HG03571 (cell line): ENCODE results near the gene RAD23B.

ENCODE experiments used
- ATAC-seq: cut with Tn5 transposase; IDR thresholded peaks from one replicate; pipeline ENCODE4 v1.9.1; 2021; ENCODE audit not compliant: unreplicated experiment

Gene RAD23B

DNA sequence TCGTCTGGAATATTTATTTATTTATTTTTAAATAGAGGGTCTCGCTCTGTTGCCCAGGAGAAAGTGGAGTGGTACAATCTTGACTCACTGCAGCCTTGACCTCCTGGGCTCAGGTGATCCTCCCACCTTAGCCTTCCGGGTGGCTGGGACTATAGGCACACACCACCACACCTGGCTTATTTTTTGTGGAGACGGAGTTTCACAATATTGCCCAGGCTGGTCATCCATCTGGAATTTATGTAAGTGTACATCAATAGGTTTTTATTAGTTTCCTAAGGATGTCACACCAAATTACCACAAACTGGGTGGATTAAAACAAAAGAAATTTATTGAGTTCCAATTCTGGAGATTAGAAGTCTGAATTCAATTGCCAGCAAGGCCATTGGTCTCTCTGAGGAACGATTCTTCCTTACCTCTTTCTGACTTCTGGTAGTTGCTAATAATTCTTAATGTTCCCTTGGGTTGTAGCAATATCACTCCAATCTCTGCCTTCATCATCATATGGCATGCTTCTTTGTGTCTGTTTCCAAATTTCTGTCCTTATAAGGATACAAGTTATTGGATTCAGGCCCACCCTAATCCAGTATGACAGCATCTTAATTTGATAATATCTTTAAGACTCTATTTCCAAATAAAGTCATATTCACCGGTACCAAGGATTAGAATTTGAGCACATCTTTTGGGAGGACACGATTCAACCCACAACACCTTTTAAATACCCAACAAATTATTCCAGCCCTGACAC, 16.3 kb upstream of the RAD23B start:
- no peak for ATAC-seq

- no peak for ATAC-seq
These were observed 14.5 kb upstream of the RAD23B start for GRCh38 chr9:107268560-107268959.

DNA sequence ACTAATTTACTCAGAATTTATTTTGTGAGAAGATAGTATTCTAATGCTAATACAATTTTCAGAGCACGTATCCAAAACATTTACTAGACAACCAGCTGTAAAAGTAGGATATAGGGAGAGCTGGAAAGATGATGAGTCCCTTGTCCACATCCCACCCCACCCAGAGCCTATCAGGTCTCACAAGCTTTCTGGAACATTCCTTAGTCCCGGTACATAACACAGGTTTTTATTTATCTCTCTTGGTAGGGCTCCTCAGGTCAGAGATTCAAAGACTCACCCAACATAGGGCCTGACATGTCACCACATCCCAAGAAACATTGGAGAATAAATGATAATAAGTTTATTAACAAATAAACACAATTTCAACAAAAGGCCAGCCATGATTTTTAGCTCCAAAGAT, 13.8 kb upstream of the RAD23B start:
- ATAC-seq, result no peak

GRCh38 chr9:107269681-107270080, 13.4 kb upstream of the RAD23B start:
- no peak for ATAC-seq

GRCh38 chr9:107270082-107270481, 13.0 kb upstream of the RAD23B start:
- no peak for ATAC-seq

GRCh38 chr9:107270580-107270979, 12.5 kb upstream of the RAD23B start:
- no peak for ATAC-seq

DNA sequence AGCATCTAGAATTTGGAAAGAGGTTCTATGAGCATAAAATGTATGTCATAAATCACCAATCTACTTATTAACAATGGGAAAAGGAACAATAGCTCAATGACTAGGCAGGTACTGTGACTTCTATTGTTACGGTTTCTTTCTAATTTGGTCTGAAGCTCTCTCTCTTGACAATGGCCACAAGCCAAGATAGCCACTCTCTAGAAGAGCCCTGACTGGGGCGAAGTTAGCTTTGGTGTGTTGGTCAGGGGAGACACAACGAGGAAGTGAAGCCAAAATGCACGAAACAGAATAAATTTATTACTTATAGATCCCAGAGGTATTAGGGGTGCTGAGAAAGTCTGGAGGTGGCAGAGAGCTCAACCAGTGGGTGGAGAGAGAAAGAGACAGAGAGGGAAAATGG, 9.4 kb upstream of the RAD23B start:
- ATAC-seq, result no peak

DNA sequence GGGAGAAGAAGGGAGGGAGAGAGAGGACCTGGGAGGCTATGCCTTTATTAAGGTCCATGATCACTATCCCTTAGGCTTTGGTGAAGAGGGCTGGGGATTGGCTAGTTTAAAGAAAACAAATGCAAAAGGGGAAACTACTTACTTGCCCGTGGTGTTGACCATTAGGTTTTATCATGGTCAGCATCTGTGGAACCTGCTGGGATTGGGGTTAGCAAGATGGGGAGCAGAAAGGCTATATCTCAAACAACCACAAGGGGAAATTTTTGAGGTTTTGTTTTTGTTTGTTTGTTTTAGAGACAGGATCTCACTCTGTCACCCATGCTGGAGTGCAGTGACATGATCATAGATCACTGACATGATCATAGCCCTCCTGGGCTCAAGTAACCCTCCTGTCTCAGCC, 9.0 kb upstream of the RAD23B start:
- no peak for ATAC-seq

DNA sequence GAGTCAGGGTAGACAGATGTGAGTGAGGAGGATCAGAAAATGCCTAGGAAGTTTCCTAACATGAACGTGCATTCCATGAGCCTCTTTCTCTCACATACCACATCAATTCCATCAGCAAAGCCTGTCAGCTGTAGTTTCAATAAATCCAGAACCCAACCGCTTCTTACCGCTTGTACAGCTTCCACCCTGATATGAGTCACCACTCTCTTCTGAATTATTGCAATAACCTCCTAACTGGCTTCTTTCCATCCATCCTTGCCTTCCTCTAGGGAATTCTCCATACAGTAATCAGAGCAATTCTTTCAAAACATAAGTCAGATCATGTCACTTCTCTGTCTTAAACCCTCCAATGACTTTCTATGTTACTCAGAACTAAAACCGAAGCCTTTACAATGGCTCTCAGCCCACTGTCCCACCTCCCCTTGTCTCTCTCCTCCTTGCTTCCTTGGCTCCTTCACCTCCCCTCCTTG, 8.1 kb upstream of the RAD23B start:
- ATAC-seq, result no peak

- ATAC-seq, result no peak
These were observed 7.5 kb upstream of the RAD23B start for GRCh38 chr9:107275530-107275929.

GRCh38 chr9:107276966-107277710, 5.9 kb upstream of the RAD23B start:
- no peak for ATAC-seq

DNA sequence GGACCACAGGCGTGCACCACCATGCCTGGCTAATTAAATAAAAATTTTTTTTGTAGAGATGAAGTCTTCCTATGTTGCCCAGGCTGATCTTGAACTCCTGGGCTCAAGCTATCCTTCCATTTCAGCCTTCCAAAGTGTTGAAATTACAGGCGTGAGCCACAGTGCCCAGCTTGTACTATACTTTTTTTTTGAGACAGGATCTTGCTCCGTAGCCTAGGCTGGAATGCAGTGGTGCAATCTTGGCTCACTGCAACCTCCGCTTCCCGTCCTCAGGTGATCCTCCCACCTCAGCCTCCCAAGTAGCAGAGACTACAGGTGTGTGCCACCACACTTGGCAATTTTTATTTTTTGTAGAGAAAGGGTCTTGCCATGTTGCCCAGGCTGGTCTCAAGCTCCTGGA, 5.3 kb upstream of the RAD23B start:
- ATAC-seq, result no peak

DNA sequence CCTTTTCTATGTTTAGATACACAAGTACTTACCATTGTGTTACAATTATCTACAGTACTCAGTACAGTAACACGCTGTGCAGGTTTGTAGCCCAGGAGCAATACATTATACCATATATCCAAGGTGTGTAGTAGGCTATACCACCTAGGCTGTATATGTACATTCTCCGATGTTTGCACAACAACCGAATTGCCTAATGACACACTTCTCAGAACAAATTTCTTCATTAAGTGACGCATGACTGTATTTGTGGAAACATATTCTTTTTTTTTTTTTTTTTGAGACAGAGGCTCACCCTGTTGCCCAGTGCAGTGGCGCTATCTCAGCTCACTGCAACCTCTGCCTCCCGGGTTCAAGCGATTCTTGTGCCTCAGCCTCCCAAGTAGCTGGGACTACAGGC, 4.0 kb upstream of the RAD23B start:
- no peak for ATAC-seq

- no peak for ATAC-seq
These were observed 2.5 kb upstream of the RAD23B start for GRCh38 chr9:107280543-107280942.

DNA sequence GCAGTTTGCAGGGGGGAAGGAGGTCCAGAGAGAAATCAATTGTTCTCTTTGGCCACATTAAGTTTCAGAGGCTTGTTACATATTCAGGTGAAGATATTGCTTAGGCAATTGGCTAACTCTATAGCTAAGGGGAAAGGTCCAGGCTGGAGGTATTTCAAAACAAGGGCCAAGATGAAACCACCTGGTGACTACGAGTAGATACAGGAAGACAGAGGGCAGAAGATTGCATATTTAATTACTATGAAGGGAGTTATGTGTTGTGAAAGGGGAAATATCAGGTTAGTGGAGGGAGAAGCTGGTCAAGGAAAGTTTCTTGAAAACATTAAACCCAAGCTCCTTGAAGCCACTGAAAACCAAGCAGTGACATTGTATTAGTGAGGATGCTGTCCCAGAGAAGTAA, 1.9 kb upstream of the RAD23B start:
- ATAC-seq, result no peak

DNA sequence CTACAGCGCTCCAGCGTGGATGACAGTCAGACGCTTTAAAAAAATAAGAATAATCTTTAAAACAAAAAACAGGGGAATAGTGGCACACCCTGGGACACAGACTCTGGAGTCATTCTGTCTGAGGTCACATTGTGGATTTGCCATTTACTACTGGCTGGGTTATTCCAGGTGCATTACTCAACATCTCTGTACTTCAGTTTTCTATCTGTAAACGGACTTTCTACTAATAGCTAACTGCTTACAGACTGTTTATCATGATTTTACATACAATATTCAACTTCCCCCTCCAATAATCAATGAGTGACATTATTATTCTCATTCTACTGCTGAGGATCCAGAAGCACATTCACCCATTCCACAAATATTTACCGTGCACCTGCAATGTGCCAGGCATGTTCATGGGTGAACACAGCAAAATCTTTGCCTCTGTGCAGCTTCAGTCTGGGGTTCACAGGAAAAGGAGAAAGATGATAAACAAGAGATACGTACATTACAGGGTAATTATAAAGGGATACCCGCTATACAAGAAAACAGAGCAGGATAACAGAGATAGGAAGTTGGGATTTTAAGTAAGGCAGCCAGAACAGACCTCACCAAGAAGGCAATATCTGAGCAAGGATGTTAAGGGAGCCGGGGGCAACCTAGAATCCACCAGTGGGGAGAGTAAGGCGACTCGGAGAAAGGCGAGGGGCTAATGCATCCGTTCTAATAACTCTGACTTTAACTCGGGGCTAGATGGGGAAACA, 984 bp upstream of the RAD23B start:
- ATAC-seq, result no peak

DNA sequence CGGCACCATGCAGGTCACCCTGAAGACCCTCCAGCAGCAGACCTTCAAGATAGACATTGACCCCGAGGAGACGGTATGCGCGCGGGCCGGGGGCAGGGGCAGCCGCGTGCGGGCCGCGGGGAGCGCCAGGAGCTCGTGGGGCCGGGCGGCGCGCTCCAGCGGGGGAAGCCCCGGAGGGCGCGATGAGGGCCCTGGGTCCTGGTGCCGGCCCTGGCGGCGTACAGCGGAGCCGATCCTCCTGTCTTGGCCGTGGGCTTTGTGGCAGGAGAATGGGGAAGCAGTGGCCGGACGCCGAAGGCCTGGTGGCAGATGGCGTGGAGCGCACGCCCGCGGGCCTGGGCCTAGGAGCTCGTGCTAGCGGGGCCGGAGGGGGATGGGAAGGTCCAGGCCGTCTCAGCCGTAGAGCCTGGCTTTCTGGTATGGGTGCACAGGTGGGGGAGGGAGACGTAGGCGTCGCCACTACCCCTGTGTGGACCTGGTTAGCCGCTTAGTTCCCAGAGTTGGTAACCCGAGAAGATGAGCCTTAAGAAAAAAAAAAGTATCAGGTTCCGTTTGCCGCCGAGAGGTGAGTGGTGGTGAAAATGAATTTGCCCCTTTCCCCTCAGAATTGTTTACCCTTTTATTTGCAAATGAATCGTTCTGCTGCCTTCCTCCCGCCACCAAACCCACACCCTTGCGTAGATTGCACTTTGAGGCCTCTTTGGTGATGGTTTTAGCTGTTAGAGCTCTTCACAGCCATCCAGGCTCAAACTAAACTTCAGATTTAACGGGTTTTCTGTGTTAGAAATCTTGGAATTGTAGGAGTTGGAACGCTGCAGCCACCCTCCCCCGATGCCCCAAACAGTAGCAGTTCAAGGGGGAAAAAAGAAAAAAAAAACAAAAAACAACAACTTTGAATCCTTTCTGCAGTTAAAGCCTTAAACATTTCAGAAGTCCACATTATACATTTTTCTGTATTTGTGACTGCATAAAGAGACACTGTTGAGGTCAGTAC, 841 bp downstream of the RAD23B start:
- peak; percentile 36 for ATAC-seq

DNA sequence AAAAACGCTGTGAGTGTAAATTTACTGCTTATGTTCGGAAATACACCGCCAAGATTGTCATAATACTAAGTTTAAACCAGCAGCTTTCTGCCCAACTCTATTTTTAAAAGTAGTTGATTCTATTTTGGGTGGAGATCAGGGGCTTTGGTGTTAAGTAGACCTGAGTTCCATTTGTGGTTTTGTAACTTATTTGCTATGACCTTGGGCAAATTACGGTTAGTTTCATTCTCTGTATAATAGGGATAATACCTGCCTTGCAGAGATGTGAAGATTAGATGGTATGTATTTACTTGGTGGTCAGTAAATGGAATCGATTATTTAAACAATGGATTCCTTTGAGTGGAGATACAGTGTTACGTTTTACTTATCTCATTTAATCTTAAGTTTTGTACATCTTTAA, 1.6 kb downstream of the RAD23B start:
- no peak for ATAC-seq

DNA sequence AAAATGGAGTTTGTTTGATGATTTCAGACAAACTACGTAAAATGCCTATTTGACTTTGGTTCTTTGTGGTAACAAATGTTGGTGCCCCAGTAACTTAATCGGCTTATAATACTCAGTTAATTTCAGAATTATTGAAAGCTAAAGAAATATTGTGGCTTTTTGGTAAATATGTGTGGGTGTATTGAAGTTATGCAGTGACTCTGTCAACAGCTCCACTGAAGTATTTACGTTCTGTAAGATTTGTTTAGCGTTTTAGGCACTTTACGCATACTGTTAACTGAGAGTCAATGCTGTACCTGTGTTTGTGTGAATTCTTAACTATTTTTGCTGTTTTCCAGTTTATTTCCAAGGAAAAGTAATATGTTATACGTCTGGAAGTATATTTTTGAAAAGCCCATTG, 2.2 kb downstream of the RAD23B start:
- ATAC-seq, result no peak

- no peak for ATAC-seq
These were observed 3.0 kb downstream of the RAD23B start for GRCh38 chr9:107286057-107286456.

DNA sequence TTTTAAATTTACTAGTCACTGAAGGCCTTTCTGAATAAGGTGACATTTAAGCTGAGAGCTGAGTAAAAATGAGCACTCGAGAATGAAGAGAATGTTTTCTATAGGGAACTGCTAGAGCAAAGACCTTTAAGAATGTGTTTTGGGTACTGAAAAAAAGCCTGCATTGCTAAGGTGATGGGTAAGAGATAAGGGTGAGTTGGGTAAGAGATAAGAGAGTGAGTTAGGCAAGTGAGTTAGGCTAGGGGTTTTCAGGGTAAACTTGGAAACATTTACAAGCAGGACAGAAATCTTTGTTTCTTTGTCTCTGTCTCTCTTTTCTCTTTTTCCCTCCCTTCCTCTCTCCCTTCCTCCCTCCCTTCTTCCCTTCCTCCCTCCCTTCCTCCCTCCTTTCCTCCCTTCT, 5.6 kb downstream of the RAD23B start:
- no peak for ATAC-seq
